Colonic mucosa (tissue), 4 donors: Measurements from ENCODE around the gene SEMA4F. TPM values are rescaled to one million over a fixed set of nuclear protein-coding genes. Genes with fewer than 3 reads are reported as not detected.

Experiments
- DNase-seq: peaks from one replicate; pipeline ENCODE4 v3.0.0-alpha.2; 2020
- H3K27ac ChIP-seq: fragments of 200-600 bp; one replicate; pipeline ENCODE4 v1.8.0; 2021
- H3K27me3 ChIP-seq: fragments of 200-600 bp; one replicate; pipeline ENCODE4 v1.8.0; 2021
- H3K36me3 ChIP-seq: fragments of 200-600 bp; one replicate; pipeline ENCODE4 v1.8.0; 2021
- H3K4me1 ChIP-seq: fragments of 200-600 bp; one replicate; pipeline ENCODE4 v1.8.0; 2021; ENCODE audit warnings: mild to moderate bottlenecking
- H3K4me3 ChIP-seq: fragments of 200-600 bp; one replicate; pipeline ENCODE4 v1.8.0; 2021
- H3K9ac ChIP-seq, 2 donors: one replicate each; pipeline ENCODE4 v1.7.0; 2013; ENCODE audit warnings: control low read depth in 2 of 2, low read depth in 2 of 2, low read length in 2 of 2
- H3K9me3 ChIP-seq: fragments of 200-600 bp; one replicate; pipeline ENCODE4 v1.8.0; 2021
- intact Hi-C: fragments of 100-400 bp; cut with DNase I; formaldehyde crosslinking; loops from one replicate; pipeline ENCODE4 v1.14.1; 2022
- total RNA-seq, 2 donors: library from RNA; stranded (reverse); fragmentation: NEBNext Ultra II Directional in 1 of 2; extraction: Animal tissue kit (Norgen Biotek cat#: 25700) in 1 of 2; gene quantifications; one replicate each; pipeline ENCODE4 v1.2.1, GENCODE V29; 2021
- TF ChIP-seq, protein P1 (sequence below): fragments of 200-600 bp; IDR thresholded peaks from one replicate; pipeline ENCODE4 v1.8.0; 2022; ENCODE audit warnings: antibody characterized with exemption, mild to moderate bottlenecking
- donor health status: healthy.
- donor health status: DM: no; HTN: no; CAD: no.
- donor health status: DM: no; HTN: no; CAD: no.

SEMA4F gene
- total RNA-seq, 2 donors from 2014 or later = 4.4 to 5.5 TPM

DNA sequence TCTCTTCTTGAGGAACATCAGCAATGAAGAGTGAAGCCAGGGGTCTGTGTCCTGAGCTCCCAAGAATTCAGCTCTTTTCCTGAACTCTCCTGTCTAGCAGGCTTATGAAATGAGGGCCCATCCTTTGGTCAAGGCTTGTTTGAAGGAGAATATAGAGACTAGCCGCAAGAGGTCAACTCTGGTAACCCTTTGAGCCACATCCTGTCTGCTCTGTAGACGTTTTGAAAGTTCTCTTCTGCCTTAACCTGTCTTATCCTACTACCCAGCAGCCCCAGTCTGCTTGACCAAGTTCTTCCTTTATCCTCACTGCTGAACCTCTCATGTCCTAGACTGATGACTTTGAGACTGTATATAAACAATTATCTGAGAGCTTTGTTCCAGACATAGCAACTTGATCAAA lies 5.4 kb downstream of the SEMA4F start:
- Histone ChIP-seq H3K36me3 (no peaks in the 10 kb centered on the region), H3K9ac (no peak overlapping the region), H3K9me3 (no peaks in the 10 kb centered on the region), H3K27me3 (no peaks in the 10 kb centered on the region), H3K4me3 (no peak overlapping the region), H3K4me1 (no peaks in the 10 kb centered on the region), H3K27ac (no peak overlapping the region)
- no peak for DNase-seq
- intact Hi-C loops = no loop called here
- TF ChIP-seq, protein P1, sequence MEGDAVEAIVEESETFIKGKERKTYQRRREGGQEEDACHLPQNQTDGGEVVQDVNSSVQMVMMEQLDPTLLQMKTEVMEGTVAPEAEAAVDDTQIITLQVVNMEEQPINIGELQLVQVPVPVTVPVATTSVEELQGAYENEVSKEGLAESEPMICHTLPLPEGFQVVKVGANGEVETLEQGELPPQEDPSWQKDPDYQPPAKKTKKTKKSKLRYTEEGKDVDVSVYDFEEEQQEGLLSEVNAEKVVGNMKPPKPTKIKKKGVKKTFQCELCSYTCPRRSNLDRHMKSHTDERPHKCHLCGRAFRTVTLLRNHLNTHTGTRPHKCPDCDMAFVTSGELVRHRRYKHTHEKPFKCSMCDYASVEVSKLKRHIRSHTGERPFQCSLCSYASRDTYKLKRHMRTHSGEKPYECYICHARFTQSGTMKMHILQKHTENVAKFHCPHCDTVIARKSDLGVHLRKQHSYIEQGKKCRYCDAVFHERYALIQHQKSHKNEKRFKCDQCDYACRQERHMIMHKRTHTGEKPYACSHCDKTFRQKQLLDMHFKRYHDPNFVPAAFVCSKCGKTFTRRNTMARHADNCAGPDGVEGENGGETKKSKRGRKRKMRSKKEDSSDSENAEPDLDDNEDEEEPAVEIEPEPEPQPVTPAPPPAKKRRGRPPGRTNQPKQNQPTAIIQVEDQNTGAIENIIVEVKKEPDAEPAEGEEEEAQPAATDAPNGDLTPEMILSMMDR = no peak

DNA sequence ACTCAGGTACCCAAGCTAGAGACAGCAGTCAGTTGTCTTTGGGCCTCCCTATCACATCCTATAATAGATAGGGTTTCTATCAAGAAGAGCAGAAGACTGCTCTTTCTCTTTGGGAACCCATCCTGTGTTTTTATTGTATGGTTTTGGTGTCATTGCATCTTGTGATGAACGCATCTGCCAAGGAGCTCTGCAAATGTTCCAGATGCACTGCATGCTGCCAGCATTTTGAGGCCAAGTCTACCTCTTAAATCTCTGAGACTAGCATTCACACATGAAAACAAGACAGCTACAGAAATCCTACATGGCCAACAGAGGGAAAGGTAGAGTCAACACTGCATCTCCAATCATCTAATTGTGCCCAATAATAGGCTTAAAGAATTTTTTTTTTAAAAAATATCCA lies 14.0 kb downstream of the SEMA4F start:
- no peaks in the 10 kb centered on the region for H3K27me3 ChIP-seq
- H3K36me3 ChIP-seq = no peaks in the 10 kb centered on the region
- TF ChIP-seq, protein P1 = no peak
- no peaks in the 10 kb centered on the region for H3K9me3 ChIP-seq
- H3K4me1 ChIP-seq = no peaks in the 10 kb centered on the region
- no peak overlapping the region for H3K4me3 ChIP-seq
- no peak for DNase-seq
- H3K9ac ChIP-seq = no peak overlapping the region
- intact Hi-C loops = no loop called here
- no peak overlapping the region for H3K27ac ChIP-seq

DNA sequence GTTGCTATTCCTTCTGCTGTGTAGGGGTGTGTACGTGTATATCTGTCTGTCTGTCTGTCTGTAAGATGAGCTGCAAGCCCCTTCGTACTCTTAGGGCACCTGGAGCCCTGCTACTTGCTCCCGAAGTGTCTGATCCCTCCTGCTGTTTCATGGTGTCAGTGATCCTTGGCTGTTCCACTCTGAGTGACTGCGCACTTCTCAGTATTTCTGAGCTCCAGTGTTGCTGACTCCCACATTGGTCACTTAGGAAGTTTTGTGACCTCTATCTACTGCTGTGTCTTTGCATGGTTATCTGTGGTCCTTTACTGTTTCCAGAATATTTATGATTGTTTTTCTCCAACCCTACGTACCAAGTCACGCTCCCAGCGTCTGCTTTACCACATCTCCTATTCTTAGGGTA lies 16.2 kb downstream of the SEMA4F start:
- H3K27me3 ChIP-seq = no peaks in the 10 kb centered on the region
- H3K4me3 ChIP-seq = no peak overlapping the region
- H3K4me1 ChIP-seq = no peaks in the 10 kb centered on the region
- H3K9ac ChIP-seq = no peak overlapping the region
- TF ChIP-seq, protein P1 = no peak
- H3K9me3 ChIP-seq = no peaks in the 10 kb centered on the region
- H3K27ac ChIP-seq = no peak overlapping the region
- intact Hi-C loops = no loop called here
- no peak for DNase-seq
- H3K36me3 ChIP-seq = no peaks in the 10 kb centered on the region

DNA sequence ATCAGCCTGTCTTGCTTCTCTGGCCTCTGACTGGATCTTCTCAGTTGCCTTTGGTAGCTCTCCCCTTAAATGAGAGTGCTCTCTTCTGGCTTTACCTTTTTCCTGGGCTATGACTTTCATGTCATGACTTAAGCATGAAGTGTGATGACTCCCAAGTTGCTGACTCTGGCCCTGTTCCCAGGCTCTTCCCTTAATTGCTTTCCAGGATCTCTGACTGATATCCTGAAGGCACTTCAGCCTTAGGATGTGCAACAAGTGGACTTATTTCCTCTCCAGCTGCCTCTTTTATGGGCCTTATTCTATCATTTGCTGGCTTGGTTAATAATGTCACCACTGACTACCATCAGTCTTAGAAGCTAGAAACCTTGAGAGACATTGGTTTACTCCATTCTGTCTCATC lies 17.4 kb downstream of the SEMA4F start:
- intact Hi-C loops = no loop called here
- Histone ChIP-seq H3K27me3 (no peaks in the 10 kb centered on the region), H3K27ac (no peak overlapping the region), H3K4me3 (no peak overlapping the region), H3K36me3 (no peaks in the 10 kb centered on the region), H3K4me1 (no peaks in the 10 kb centered on the region), H3K9ac (no peak overlapping the region), H3K9me3 (no peaks in the 10 kb centered on the region)
- no peak for DNase-seq
- TF ChIP-seq, protein P1 = no peak

DNA sequence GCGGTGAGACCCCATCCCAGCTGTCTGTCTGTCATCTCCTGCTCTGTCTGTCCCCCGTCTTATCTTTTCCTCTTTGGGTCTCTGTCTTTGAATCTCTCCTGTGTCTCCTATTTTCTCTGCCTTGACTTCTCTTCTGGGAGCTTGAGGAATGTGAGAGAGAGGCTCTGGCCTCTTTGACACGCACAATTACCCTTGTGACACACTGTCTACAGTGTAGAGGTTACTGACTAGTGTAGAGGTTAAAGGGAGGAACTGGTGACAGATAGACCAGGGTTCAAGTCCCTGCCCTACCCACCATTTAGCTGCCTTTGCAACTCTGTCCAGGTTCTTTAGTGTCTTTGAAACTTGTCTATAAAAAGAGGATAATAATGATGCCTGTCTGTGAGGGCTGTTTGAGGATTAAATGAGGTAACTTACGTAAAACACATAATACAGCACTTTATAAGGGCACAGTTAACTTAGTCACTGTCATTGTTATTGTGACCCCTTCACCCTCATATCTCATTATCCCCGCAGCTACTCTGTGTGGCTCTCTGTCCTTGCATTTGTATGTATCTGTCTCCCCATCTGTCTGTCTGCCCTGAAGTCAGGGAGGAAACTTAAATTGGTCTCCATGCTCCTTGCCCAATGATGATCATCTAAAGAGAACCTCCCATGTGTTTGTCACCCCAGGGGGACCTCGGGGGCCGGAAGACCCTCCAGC lies 19.9 kb downstream of the SEMA4F start:
- Histone ChIP-seq H3K27ac (no peak overlapping the region), H3K9me3 (no peaks in the 10 kb centered on the region), H3K27me3 (no peaks in the 10 kb centered on the region), H3K4me3 (no peak overlapping the region), H3K4me1 (no peaks in the 10 kb centered on the region), H3K36me3 (no peaks in the 10 kb centered on the region), H3K9ac (no peak overlapping the region)
- DNase-seq = no peak
- intact Hi-C loops = no loop called here
- TF ChIP-seq, protein P1 = no peak
